A549 (cell line): Measurements from ENCODE around the gene PGGT1B.

Source experiments
- CBX8 ChIP-seq: fragments of 200-600 bp; sonication (generic); IDR thresholded peaks from 2 replicates; pipeline ENCODE4 v1.6.1; 2016
- CTCF ChIP-seq: fragments of >200 bp; sonication (Bioruptor Twin); formaldehyde crosslinking; IDR thresholded peaks from 3 replicates; pipeline ENCODE4 v1.5.1; 2016
- ESRRA ChIP-seq: fragments of 150-350 bp; IDR thresholded peaks from 2 replicates; pipeline ENCODE4 v1.6.1; 2014; ENCODE audit warnings: mild to moderate bottlenecking, low read length, borderline replicate concordance
- HDAC2 ChIP-seq: fragments of 200-600 bp; sonication (generic); IDR thresholded peaks from 2 replicates; pipeline ENCODE4 v1.6.1; 2016
- KDM5A ChIP-seq: fragments of 200-600 bp; sonication (generic); IDR thresholded peaks from 2 replicates; pipeline ENCODE4 v1.6.1; 2016; ENCODE audit warnings: antibody characterized with exemption, mild to moderate bottlenecking
- MAX ChIP-seq: IDR thresholded peaks from 2 replicates; pipeline ENCODE4 v1.6.1; 2012
- MAZ ChIP-seq: fragments of 150-350 bp; IDR thresholded peaks from 2 replicates; pipeline ENCODE4 v1.6.1; 2014; ENCODE audit warnings: antibody characterized with exemption, low read depth, low read length, borderline replicate concordance
- POLR2A ChIP-seq: IDR thresholded peaks from 2 replicates; pipeline ENCODE4 v1.6.1; 2012; ENCODE audit warnings: mild to moderate bottlenecking, low read length
- RAD21 ChIP-seq, 2 experiments: fragments of >200 bp in 1 of 2; sonication (Bioruptor Twin) in 1 of 2; formaldehyde crosslinking in 1 of 2; IDR thresholded peaks in 1 of 2; conservative IDR thresholded peaks in 1 of 2; 2 replicates in 1 of 2; 3 replicates in 1 of 2; pipeline ENCODE4 v1.6.1; 2012 to 2018; ENCODE audit warnings: inconsistent platforms in 1 of 2
- RNF2 ChIP-seq: fragments of 200-600 bp; sonication (generic); IDR thresholded peaks from 2 replicates; pipeline ENCODE4 v1.6.1; 2016; ENCODE audit warnings: low read depth, mild to moderate bottlenecking, antibody characterized with exemption, moderate library complexity, borderline replicate concordance
- SREBF2 ChIP-seq: fragments of 450-650 bp; IDR thresholded peaks from 2 replicates; pipeline ENCODE4 v1.6.1; 2014; ENCODE audit warnings: mild to moderate bottlenecking, moderate library complexity
- ZFP36 ChIP-seq: fragments of 450-650 bp; IDR thresholded peaks from 2 replicates; pipeline ENCODE4 v1.6.1; 2014; ENCODE audit warnings: borderline replicate concordance; ENCODE audit not compliant: partially characterized antibody

GRCh38 chr5:115297031-115297430 lies 34.4 kb upstream of the PGGT1B start:
- no peak for TF ChIP-seq KDM5A
- no peak for TF ChIP-seq CTCF
- TF ChIP-seq HDAC2 = no peak
- no peak for TF ChIP-seq RAD21 (conservative IDR thresholded peaks at IDR 0.05 in 1 of 2, IDR thresholded peaks at IDR 0.05 in 1 of 2)
- TF ChIP-seq ZFP36 = no peak
- no peak for TF ChIP-seq SREBF2
- TF ChIP-seq POLR2A = no peak
- no peak for TF ChIP-seq MAX
- TF ChIP-seq CBX8 = no peak
- TF ChIP-seq ESRRA = no peak
- TF ChIP-seq MAZ = no peak
- TF ChIP-seq RNF2 = no peak
